ENCODE data around the gene NABP2. TPM values are rescaled to one million over a fixed set of nuclear protein-coding genes. Genes with fewer than 3 reads are reported as not detected.

The NABP2 gene
- polyA plus RNA-seq, 1 of the 3 experiments (the other 2 are of a cell fraction) = 49.3 TPM

- no peak for TF ChIP-seq REST (IDR thresholded peaks at IDR 0.05; ENCODE audit: low read depth, low read length)
- no peak for TF ChIP-seq TEAD4 (IDR thresholded peaks at IDR 0.05; ENCODE audit: borderline replicate concordance, insufficient read depth)
- no peak for TF ChIP-seq PBX3 (IDR thresholded peaks at IDR 0.05)
- no peak for TF ChIP-seq RXRA (IDR thresholded peaks at IDR 0.05; ENCODE audit: borderline replicate concordance, low read depth)
- TF ChIP-seq SIN3A (IDR thresholded peaks at IDR 0.05; ENCODE audit: borderline replicate concordance, low read depth, low read length) = no peak
- TF ChIP-seq RCOR1 (IDR thresholded peaks at IDR 0.05; ENCODE audit: low read length) = no peak
- no peak for TF ChIP-seq GABPA (IDR thresholded peaks at IDR 0.05; ENCODE audit: low read depth)
- TF ChIP-seq MXI1 (IDR thresholded peaks at IDR 0.05; ENCODE audit: low read depth, low read length) = no peak
- no peak for TF ChIP-seq FOSL2 (IDR thresholded peaks at IDR 0.05; ENCODE audit: borderline replicate concordance, low read depth)
- no peak for TF ChIP-seq RAD21 (IDR thresholded peaks at IDR 0.05; ENCODE audit: low read length)
These were observed 16.1 kb upstream of the NABP2 start (continued) for GRCh38 chr12:56208006-56208405.

- Histone ChIP-seq H3F3A (replicated peaks; ENCODE audit: insufficient read depth) (peaks cover 12% of the 10 kb centered on the region), H3K79me2 (ENCODE audit: insufficient read depth) (peaks cover 43% of the 10 kb centered on the region), H3K9ac (no peak overlapping the region), H3K27ac (ENCODE audit: low read depth in 2 of 2, low read length in 1 of 2) (no peak overlapping the region), H2AFZ (ENCODE audit: low read depth) (no peak overlapping the region), H3K4me1 (ENCODE audit: control insufficient read depth in 1 of 2, insufficient read depth in 2 of 2, low read depth in 1 of 2, low read length in 1 of 2) (no peaks in the 10 kb centered on the region; a peak in 1 of 4 replicates), H4K20me1 (ENCODE audit: insufficient read depth) (no peaks in the 10 kb centered on the region), H3K9me3 (no peaks in the 10 kb centered on the region), H3K9me2 (no peaks in the 10 kb centered on the region), H3K4me3 (ENCODE audit: low read depth in 2 of 2, low read length in 1 of 2) (no peak overlapping the region), H3K27me3 (ENCODE audit: insufficient read depth) (no peaks in the 10 kb centered on the region), H3K36me3 (replicated peaks in 1 of 2; ENCODE audit: control insufficient read depth in 1 of 2, insufficient read depth in 2 of 2, low read length in 1 of 2) (peaks cover 57 to 71% of the 10 kb centered on the region in 2 experiments), H3K4me2 (no peak overlapping the region)
- POLR2A ChIA-PET = no interaction called here
- CTCF ChIA-PET = interaction anchor here (1.0 kb wide), 1 partner anchor 23 kb away, joined by 4 read pairs; the partner anchor contains the start of gene SMARCC2
- no peak for DNase-seq
- WGBS (ENCODE audit: low lambda C conversion rate) = 100% methylated on average over 1 of the region's 1 CpG
- TF ChIP-seq TCF12 (IDR thresholded peaks at IDR 0.05) (no peak), NRF1 (IDR thresholded peaks at IDR 0.05; ENCODE audit: low read depth, low read length) (no peak), FOXM1 (IDR thresholded peaks at IDR 0.05; ENCODE audit: low read depth) (no peak), RXRA (IDR thresholded peaks at IDR 0.05; ENCODE audit: borderline replicate concordance, low read depth) (no peak), PBX3 (IDR thresholded peaks at IDR 0.05) (no peak), REST (IDR thresholded peaks at IDR 0.05; ENCODE audit: low read depth, low read length) (no peak), TAF1 (IDR thresholded peaks at IDR 0.05; ENCODE audit: borderline replicate concordance, low read depth, low read length) (no peak), EP300 (IDR thresholded peaks at IDR 0.05; ENCODE audit: borderline replicate concordance in 1 of 2, low read depth in 1 of 2, low read length in 1 of 2) (no peak), YY1 (IDR thresholded peaks at IDR 0.05; ENCODE audit: low read depth) (no peak), ZBTB33 (IDR thresholded peaks at IDR 0.05; ENCODE audit: borderline replicate concordance, low read depth) (no peak), IRF3 (IDR thresholded peaks at IDR 0.05; ENCODE audit: low read depth, low read length) (no peak)
These were observed 11.8 kb upstream of the NABP2 start for GRCh38 chr12:56212361-56212760.

All from SK-N-SH (cell line).